Measurements from ENCODE around the gene PNLIPRP2.

PNLIPRP2 gene

GRCh38 chr10:116613471-116613870 lies 7.3 kb upstream of the PNLIPRP2 start:
- DNase-seq = no peak

GRCh38 chr10:116614796-116615195 lies 6.0 kb upstream of the PNLIPRP2 start:
- no peak for DNase-seq

GRCh38 chr10:116615199-116615776 lies 5.5 kb upstream of the PNLIPRP2 start:
- no peak for DNase-seq

GRCh38 chr10:116621476-116621875 lies 723 bp downstream of the PNLIPRP2 start:
- no peak for DNase-seq

GRCh38 chr10:116621934-116622655 lies 1.3 kb downstream of the PNLIPRP2 start:
- DNase-seq = no peak

- DNase-seq = no peak
These were observed 5.1 kb downstream of the PNLIPRP2 start for GRCh38 chr10:116625845-116626244.

- DNase-seq = no peak
These were observed 6.1 kb downstream of the PNLIPRP2 start for GRCh38 chr10:116626815-116627214.

- no peak for DNase-seq
These were observed 6.7 kb downstream of the PNLIPRP2 start for GRCh38 chr10:116627386-116627933.

- no peak for DNase-seq
These were observed 8.6 kb downstream of the PNLIPRP2 start for GRCh38 chr10:116629340-116629739.

GRCh38 chr10:116630020-116630419 lies 9.3 kb downstream of the PNLIPRP2 start:
- no peak for DNase-seq

- no peak for DNase-seq
These were observed 11.1 kb downstream of the PNLIPRP2 start for GRCh38 chr10:116631871-116632295.

- no peak for DNase-seq
These were observed 12.0 kb downstream of the PNLIPRP2 start for GRCh38 chr10:116632596-116633215.

GRCh38 chr10:116633216-116633600 lies 12.5 kb downstream of the PNLIPRP2 start:
- no peak for DNase-seq

- DNase-seq = no peak
These were observed 13.6 kb downstream of the PNLIPRP2 start for GRCh38 chr10:116634126-116634975.

GRCh38 chr10:116636385-116636784 lies 15.6 kb downstream of the PNLIPRP2 start:
- DNase-seq = no peak

- DNase-seq = no peak
These were observed 16.2 kb downstream of the PNLIPRP2 start for GRCh38 chr10:116636976-116637375.

GRCh38 chr10:116637830-116638229 lies 17.1 kb downstream of the PNLIPRP2 start:
- no peak for DNase-seq

GRCh38 chr10:116646502-116646901 lies 25.7 kb downstream of the PNLIPRP2 start:
- DNase-seq = no peak

- no peak for DNase-seq
These were observed 28.1 kb downstream of the PNLIPRP2 start for GRCh38 chr10:116648903-116649302.

GRCh38 chr10:116653885-116654284 lies 33.1 kb downstream of the PNLIPRP2 start:
- DNase-seq = no peak

- DNase-seq = no peak
These were observed 34.1 kb downstream of the PNLIPRP2 start for GRCh38 chr10:116654816-116655215.

- no peak for DNase-seq
These were observed 34.8 kb downstream of the PNLIPRP2 start for GRCh38 chr10:116655568-116655967.

GRCh38 chr10:116656044-116656443 lies 35.3 kb downstream of the PNLIPRP2 start:
- no peak for DNase-seq
